ENCODE measurements around the gene SEMA6B. TPM values are rescaled to one million over a fixed set of nuclear protein-coding genes. Genes with fewer than 3 reads are reported as not detected.
"Not testable (repeated sequence)": the region's sequence is repeated elsewhere in the genome, so short reads cannot be mapped to it uniquely, and the experiment has no call there.

The SEMA6B gene
- total RNA-seq, 1 experiment from 2014 or later: 0.84 TPM

- no peak for DNase-seq (ENCODE audit: low spot score)
These were observed 30.6 kb downstream of the SEMA6B start for GRCh38 chr19:4528843-4529242.

DNA sequence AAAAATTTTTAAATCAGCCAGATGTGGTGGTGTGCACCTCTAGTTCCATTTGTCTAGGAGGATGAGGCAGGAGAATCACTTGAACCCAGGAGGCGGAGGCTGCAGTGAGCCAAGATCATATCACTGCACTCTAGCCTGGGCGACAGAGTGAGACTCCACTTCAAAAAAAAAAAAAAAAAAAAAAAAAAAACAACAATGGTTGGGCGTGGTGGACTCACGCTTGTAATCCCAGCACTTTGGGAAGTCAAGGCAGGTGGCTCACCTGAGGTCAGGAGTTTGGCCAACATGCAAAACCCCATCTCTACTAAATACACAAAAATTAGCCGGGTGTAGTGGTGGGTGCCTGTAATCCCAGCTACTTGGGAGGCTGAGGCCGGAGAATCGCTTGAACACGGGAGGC is 32.1 kb downstream of the SEMA6B start:
- not testable (repeated sequence) for DNase-seq (ENCODE audit: low spot score)

DNA sequence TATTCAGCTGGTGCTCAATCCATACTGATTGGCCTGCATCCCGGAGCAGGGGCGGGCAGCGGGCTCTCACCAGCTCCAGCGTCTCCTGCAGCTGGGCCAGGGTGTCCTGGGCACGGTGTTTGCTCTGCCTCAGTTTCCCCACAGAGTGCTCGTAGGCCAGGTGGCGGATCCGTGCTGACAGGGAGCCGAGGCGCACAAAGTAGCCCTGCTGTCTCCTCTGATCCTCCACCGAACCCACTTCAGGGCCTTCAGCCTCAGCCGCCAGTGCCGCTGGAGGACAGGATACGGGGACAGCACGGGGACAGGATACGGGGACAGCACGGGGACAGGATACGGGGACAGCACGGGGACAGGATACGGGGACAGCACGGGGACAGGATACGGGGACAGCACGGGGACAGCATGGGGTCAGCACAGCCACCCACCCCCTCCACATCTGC is 33.9 kb downstream of the SEMA6B start:
- DNase-seq (ENCODE audit: low spot score): no peak

- peak; percentile 52 for DNase-seq (ENCODE audit: low spot score)
These were observed 34.5 kb downstream of the SEMA6B start for GRCh38 chr19:4524808-4525562.

GRCh38 chr19:4523306-4524110 is 36.0 kb downstream of the SEMA6B start:
- peak; percentile 27 for DNase-seq (ENCODE audit: low spot score)

GRCh38 chr19:4522291-4523002 is 37.0 kb downstream of the SEMA6B start:
- DNase-seq (ENCODE audit: low spot score): no peak

DNA sequence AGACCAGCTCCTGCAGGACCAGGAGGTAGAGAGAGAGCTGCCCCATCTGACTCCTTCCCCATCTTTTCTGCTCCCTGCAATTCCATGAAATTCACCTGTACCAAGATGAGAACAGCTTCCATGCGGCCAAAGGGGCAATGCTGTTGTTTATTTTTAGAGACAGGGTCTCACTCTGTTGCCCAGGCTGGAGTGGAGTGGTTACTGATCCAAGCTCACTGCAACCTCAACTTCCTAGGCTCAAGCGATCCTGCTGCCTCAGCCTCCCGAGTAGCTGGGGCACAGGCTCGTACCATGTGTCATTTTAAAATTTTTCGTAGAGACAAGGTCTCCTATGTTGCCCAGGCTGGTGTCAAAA is 37.6 kb downstream of the SEMA6B start:
- DNase-seq (ENCODE audit: low spot score): no peak

DNA sequence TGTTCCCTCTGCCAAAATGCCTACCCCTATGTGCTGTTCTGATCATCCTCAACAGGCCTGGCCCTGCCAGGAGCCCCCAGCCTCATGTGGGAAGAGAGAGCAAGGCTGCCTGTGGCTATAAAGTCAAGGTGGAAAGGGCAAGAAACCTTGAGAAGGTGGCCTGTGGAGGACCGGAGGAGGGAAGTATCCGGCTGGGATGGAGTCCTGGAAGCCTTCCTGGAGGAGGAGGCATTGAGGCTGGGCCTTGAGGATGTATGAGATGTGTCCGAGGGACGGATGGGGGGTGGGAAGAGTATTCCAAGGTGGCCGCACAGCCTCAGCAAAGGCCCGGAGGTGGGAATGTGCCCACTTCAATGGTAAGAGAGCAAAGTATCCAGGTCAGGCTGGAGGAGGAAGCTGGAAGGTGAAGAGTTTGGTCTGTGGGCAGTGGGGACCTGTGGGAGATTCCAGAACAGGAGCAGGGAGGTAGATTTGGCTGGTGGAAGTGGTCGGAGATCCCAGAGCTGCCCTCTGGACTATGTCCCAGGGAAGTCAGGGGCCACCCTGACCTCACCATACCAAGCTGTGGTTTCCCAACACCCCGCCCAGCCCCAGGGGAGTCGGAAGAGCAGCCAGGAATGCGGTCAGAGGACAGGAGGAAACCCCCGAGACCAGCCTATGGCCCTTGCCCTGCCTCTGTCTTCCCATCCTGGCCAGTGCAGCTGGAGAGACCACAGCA is 38.2 kb downstream of the SEMA6B start:
- no peak for DNase-seq (ENCODE audit: low spot score)

GRCh38 chr19:4519521-4520277 is 39.8 kb downstream of the SEMA6B start:
- DNase-seq (ENCODE audit: low spot score): peak; percentile 41

GRCh38 chr19:4519172-4519496 is 40.4 kb downstream of the SEMA6B start:
- no peak for DNase-seq (ENCODE audit: low spot score)

GRCh38 chr19:4518345-4519171 is 40.9 kb downstream of the SEMA6B start, which contains the start of gene PLIN4:
TSS of gene PLIN4 (minus strand) at chr19:4518486. CDS start at chr19:4518272, 214 bp downstream.
- peak; percentile 76 for DNase-seq (ENCODE audit: low spot score)

GRCh38 chr19:4517451-4518057 is 41.9 kb downstream of the SEMA6B start:
- no peak for DNase-seq (ENCODE audit: low spot score)

DNA sequence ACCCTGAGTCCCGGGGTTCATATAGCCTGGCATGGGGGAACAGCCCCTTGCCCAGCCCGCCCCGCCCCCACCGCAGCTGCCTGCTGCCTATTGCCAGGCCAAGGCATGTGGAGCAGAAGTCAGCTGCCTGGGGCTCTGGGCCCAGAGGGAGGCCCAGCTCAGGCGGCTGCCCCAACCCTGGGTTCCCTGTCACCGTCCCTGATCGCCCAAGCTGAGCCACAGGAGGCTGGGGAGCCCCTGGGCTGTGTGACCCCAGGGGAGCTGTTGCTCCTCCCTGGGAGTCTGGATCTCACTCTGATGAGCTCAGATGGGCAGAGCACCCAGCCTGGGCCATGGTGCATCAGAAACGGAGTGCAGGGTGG is 42.6 kb downstream of the SEMA6B start:
- no peak for DNase-seq (ENCODE audit: low spot score)

- no peak for DNase-seq (ENCODE audit: low spot score)
These were observed 43.1 kb downstream of the SEMA6B start for GRCh38 chr19:4516199-4516938.

DNA sequence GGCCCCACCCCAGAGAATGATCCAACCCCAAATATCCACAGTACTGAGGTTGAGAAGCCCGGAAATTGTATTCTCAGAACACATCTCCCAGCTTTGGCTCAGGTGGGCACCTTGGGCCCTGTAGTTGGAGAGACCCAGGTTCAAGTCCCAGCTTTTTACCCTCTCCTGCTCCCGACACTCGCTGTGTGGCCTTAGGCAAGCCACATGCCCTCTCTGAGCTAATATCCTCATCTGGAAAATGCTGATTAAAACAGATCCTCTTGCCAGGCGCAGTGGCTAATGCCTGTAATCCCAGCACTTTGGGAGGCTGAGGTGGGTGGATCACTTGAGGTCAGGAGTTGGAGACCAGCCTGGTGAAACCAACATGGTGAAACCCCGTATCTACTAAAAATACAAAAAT is 43.8 kb downstream of the SEMA6B start:
- DNase-seq (ENCODE audit: low spot score): no peak

GRCh38 chr19:4513248-4513647 is 46.2 kb downstream of the SEMA6B start:
- no peak for DNase-seq (ENCODE audit: low spot score)

GRCh38 chr19:4512070-4512469 is 47.4 kb downstream of the SEMA6B start:
- DNase-seq (ENCODE audit: low spot score): no peak

- DNase-seq (ENCODE audit: low spot score): no peak
These were observed 48.0 kb downstream of the SEMA6B start for GRCh38 chr19:4511300-4512054.

Data from HT-29 (cell line).